Measurements from ENCODE around the gene PEF1.

DNA sequence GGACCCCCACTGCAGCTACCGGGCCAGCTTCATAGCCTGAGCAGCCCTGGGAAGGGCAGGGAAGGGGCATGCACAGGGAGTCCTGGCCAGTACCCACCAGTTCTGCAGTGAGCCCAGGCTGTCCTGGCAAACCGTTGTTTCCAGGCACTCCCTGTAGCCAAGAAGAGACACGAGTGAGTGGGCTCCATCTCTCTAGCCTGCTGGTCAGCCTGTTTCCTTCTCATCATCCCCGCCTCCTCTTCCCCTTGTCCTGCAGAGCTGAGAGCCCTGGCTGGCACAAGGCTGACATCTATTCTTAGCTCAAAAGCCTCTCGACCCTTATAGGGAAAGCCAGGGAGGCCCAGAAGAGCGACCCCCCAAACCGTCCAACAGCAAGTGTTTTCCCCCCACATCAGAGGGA is 30.5 kb upstream of the PEF1 start:
- TF ChIP-seq CTCF (IDR thresholded peaks at IDR 0.05) (no peak), POLR2A (IDR thresholded peaks at IDR 0.05) (no peak)
